ENCODE data around the gene TMPO.

The TMPO gene

DNA sequence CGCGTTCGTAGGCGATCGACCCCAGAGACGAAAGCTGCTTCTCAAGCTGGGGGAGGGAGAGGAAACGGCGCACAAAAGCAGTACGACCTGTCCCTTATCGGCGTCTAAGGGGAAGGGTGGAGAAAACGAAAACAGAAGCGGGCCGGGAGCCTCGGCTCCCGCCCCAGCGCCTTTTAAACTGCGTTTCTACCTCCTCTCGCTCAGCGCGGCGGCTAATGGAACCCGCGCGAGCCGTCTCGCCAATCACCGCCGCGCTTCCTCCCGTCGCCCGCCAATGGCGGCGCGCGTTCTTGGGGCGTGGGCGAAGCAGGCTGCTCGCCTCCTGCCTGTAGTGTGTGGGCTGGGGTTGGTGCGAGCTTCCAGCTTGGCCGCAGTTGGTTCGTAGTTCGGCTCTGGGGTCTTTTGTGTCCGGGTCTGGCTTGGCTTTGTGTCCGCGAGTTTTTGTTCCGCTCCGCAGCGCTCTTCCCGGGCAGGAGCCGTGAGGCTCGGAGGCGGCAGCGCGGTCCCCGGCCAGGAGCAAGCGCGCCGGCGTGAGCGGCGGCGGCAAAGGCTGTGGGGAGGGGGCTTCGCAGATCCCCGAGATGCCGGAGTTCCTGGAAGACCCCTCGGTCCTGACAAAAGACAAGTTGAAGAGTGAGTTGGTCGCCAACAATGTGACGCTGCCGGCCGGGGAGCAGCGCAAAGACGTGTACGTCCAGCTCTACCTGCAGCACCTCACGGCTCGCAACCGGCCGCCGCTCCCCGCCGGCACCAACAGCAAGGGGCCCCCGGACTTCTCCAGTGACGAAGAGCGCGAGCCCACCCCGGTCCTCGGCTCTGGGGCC lies at the start of gene TMPO (continued):
- TF ChIP-seq ZNF548 (tag by site-specific recombination; IDR thresholded peaks at IDR 0.05), result no peak
- TF ChIP-seq, protein P1, sequence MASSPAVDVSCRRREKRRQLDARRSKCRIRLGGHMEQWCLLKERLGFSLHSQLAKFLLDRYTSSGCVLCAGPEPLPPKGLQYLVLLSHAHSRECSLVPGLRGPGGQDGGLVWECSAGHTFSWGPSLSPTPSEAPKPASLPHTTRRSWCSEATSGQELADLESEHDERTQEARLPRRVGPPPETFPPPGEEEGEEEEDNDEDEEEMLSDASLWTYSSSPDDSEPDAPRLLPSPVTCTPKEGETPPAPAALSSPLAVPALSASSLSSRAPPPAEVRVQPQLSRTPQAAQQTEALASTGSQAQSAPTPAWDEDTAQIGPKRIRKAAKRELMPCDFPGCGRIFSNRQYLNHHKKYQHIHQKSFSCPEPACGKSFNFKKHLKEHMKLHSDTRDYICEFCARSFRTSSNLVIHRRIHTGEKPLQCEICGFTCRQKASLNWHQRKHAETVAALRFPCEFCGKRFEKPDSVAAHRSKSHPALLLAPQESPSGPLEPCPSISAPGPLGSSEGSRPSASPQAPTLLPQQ (tag by site-specific recombination; IDR thresholded peaks at IDR 0.05), result peak; percentile 15; the same call in 1 of the 2 replicates
- TF ChIP-seq ZNF629 (tag by site-specific recombination; IDR thresholded peaks at IDR 0.05), result no peak
- TF ChIP-seq ZNF37A (tag by site-specific recombination; IDR thresholded peaks at IDR 0.05), result no peak
- TF ChIP-seq KLF16 (tag by site-specific recombination; IDR thresholded peaks at IDR 0.05), result 0 out of 2 replicates have a peak, but pooled peaks have one; percentile 23
- no peak for TF ChIP-seq ZNF350 (tag by site-specific recombination; IDR thresholded peaks at IDR 0.05)
- no peak for TF ChIP-seq RBAK (tag by site-specific recombination; IDR thresholded peaks at IDR 0.05)
- TF ChIP-seq YY1 (tag by site-specific recombination; IDR thresholded peaks at IDR 0.05), result peak; percentile 45; the same call in 1 of the 2 replicates
- TF ChIP-seq ZNF510 (tag by site-specific recombination; IDR thresholded peaks at IDR 0.05; ENCODE audit: insufficient replicate concordance), result no peak
- no peak for TF ChIP-seq ZNF404 (tag by site-specific recombination; IDR thresholded peaks at IDR 0.05)
- no peak for TF ChIP-seq ZNF214 (tag by site-specific recombination; IDR thresholded peaks at IDR 0.05; ENCODE audit: borderline replicate concordance)
- TF ChIP-seq ZBTB44 (tag by site-specific recombination; IDR thresholded peaks at IDR 0.05), result no peak
- TF ChIP-seq GFI1B (tag by site-specific recombination; IDR thresholded peaks at IDR 0.05), result no peak
- TF ChIP-seq ZNF423 (tag by site-specific recombination; IDR thresholded peaks at IDR 0.05), result no peak
- TF ChIP-seq ZNF148 (tag by site-specific recombination; IDR thresholded peaks at IDR 0.05; ENCODE audit: borderline replicate concordance), result no peak
- no peak for TF ChIP-seq ZNF292 (tag by site-specific recombination; IDR thresholded peaks at IDR 0.05; ENCODE audit: borderline replicate concordance, low read depth)
- no peak for TF ChIP-seq TCF7L2 (IDR thresholded peaks at IDR 0.05; ENCODE audit: borderline replicate concordance, low read depth, low read length)
- TF ChIP-seq ZNF48 (tag by site-specific recombination; IDR thresholded peaks at IDR 0.05), result no peak
- no peak for TF ChIP-seq ZNF132 (tag by site-specific recombination; IDR thresholded peaks at IDR 0.05; ENCODE audit: borderline replicate concordance)
- peak; percentile 52; the same call in 1 of the 2 replicates for TF ChIP-seq SP3 (tag by site-specific recombination; IDR thresholded peaks at IDR 0.05)
- TF ChIP-seq, protein P2, sequence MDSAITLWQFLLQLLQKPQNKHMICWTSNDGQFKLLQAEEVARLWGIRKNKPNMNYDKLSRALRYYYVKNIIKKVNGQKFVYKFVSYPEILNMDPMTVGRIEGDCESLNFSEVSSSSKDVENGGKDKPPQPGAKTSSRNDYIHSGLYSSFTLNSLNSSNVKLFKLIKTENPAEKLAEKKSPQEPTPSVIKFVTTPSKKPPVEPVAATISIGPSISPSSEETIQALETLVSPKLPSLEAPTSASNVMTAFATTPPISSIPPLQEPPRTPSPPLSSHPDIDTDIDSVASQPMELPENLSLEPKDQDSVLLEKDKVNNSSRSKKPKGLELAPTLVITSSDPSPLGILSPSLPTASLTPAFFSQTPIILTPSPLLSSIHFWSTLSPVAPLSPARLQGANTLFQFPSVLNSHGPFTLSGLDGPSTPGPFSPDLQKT (IDR thresholded peaks at IDR 0.05; ENCODE audit: borderline replicate concordance, low read depth, low read length), result no peak
- no peak for TF ChIP-seq ZBTB6 (tag by site-specific recombination; IDR thresholded peaks at IDR 0.05)
- no peak for TF ChIP-seq ZNF354C (tag by site-specific recombination; IDR thresholded peaks at IDR 0.05; ENCODE audit: borderline replicate concordance, low read depth)
- no peak for TF ChIP-seq ZFP3 (tag by site-specific recombination; IDR thresholded peaks at IDR 0.05; ENCODE audit: low read depth)
- TF ChIP-seq, protein P3, sequence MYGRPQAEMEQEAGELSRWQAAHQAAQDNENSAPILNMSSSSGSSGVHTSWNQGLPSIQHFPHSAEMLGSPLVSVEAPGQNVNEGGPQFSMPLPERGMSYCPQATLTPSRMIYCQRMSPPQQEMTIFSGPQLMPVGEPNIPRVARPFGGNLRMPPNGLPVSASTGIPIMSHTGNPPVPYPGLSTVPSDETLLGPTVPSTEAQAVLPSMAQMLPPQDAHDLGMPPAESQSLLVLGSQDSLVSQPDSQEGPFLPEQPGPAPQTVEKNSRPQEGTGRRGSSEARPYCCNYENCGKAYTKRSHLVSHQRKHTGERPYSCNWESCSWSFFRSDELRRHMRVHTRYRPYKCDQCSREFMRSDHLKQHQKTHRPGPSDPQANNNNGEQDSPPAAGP (tag by site-specific recombination; IDR thresholded peaks at IDR 0.05), result no peak
- TF ChIP-seq, protein P4, sequence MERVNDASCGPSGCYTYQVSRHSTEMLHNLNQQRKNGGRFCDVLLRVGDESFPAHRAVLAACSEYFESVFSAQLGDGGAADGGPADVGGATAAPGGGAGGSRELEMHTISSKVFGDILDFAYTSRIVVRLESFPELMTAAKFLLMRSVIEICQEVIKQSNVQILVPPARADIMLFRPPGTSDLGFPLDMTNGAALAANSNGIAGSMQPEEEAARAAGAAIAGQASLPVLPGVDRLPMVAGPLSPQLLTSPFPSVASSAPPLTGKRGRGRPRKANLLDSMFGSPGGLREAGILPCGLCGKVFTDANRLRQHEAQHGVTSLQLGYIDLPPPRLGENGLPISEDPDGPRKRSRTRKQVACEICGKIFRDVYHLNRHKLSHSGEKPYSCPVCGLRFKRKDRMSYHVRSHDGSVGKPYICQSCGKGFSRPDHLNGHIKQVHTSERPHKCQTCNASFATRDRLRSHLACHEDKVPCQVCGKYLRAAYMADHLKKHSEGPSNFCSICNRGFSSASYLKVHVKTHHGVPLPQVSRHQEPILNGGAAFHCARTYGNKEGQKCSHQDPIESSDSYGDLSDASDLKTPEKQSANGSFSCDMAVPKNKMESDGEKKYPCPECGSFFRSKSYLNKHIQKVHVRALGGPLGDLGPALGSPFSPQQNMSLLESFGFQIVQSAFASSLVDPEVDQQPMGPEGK (tag by site-specific recombination; IDR thresholded peaks at IDR 0.05), result no peak; the same call in 1 of the 2 replicates
